Measurements from ENCODE around the gene AGBL1.

- TF ChIP-seq EZH2 (IDR thresholded peaks at IDR 0.05) (no peak), CTCF (IDR thresholded peaks at IDR 0.05) (no peak), EZH2phosphoT487 (IDR thresholded peaks at IDR 0.05) (no peak)
Measured at GRCh38 chr15:86773736-86774135, 694.1 kb downstream of the AGBL1 start.

Data from neural progenitor cell (in vitro differentiated cells).